Measurements from ENCODE around the gene UBFD1.
A peak's percentile ranks its signal among the peaks of the same experiment; 100 is the strongest.
"Not testable (repeated sequence)": the region's sequence is repeated elsewhere in the genome, so short reads cannot be mapped to it uniquely, and the experiment has no call there.

Gene UBFD1

DNA sequence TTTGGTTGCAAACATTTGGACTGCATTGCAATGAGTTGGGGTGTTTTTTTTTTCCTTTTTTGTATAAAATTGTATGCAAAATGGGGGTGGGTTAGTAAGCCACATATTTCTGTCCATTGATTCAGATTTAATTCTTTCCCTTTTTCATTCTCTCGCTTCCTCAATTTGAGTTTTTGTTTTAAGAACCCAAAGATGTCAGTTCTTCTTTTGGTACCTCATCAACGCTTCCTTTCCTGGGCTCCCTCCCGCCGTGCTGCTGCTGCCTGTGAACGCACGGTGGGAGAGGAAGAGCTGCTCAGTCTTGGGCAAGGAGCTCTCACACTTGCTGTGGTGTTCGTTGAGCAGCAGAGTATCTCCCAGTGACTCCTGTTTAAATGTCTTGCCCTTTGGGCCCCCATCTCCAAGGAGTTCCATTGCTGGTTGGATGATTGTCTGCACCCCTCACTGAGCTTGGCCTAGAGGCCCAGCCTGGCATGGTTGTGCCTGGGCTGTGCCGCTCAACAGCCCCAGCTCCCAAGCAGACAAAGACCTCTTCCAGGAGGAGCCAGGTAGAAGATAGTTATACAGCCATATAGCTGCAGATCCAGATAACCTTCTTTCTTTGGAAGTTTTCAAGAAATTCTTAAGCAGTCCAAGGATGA is 13.6 kb downstream of the UBFD1 start:
- no peak for DNase-seq

- no peak for DNase-seq
Observed at GRCh38 chr16:23571895-23572294, 14.4 kb downstream of the UBFD1 start.

DNA sequence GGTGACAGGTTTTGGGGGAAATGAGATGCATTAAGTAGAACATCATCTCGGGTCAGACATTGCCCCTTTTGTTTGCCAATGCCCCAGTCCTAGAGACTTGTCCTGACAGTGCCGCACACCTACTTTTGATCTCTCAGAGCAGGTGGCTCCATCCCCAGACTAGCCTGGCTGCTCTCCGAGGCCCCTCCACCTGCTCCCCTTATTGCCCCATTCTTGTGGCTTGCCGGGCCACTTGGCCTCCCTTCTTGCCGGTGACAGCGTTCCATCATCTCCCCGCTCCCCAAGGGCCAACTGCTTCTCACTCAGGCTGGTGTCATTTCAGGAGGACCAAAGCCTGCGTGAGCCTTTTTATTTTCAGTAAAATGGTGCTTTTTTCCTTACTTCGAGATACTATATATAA is 14.9 kb downstream of the UBFD1 start:
- DNase-seq = no peak

DNA sequence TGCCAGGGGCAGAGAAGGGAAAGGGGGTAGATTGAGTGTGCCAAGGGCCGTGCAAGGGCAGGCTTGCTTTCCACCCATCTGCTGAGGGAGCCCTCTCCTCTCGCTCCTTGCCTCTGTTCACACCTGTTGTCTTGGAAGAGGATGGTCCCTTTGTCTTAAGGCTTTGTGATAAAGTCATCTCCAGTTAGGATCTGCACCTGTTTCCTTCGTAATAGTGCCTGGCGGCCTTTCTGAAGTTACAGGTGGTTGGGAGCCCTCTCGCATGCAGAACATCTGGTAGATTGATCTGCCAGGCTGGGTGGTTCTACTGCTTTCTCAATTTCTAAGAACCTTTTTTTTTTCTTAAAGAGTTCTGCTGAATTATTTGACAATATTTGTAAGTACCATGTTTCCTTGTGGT is 16.3 kb downstream of the UBFD1 start:
- no peak for DNase-seq

DNA sequence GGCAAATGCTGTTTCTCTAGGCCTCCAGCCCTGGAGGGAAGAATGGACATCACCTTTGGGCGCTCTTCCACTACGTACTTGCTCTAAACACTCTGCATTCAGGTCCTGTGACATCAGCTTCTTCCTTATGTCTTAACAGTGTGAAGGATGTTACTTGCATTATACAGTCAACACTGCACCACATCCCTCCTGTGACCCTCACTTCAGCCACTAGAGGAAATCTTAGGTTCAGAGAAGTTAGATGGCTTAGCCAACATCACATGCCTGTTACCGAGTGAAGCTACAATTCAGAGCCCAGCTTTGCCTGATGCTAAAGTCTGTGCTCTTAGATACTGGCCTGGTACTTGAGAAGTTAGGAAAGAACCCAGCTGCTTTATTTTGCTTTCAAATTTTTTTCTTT is 18.3 kb downstream of the UBFD1 start:
- DNase-seq = no peak

DNA sequence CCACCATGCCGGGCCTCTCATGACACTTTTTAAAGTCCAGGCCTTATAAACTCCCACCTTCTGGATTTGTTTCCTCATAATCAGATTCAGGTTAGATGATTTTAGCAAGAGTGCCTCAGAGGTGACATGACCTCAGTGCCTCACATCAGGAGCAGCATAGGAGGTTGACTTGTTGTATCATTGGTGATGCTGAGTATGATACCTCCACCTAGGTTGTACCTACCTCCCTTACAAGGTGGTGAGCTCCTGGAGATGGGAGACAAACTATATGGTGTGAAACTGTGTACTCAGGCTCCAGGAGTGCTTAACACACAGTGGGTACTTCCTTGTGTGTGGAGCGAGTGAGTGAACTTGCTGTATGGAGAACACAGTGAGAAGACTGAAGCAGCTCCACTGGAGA is 20.0 kb downstream of the UBFD1 start:
- DNase-seq = no peak

DNA sequence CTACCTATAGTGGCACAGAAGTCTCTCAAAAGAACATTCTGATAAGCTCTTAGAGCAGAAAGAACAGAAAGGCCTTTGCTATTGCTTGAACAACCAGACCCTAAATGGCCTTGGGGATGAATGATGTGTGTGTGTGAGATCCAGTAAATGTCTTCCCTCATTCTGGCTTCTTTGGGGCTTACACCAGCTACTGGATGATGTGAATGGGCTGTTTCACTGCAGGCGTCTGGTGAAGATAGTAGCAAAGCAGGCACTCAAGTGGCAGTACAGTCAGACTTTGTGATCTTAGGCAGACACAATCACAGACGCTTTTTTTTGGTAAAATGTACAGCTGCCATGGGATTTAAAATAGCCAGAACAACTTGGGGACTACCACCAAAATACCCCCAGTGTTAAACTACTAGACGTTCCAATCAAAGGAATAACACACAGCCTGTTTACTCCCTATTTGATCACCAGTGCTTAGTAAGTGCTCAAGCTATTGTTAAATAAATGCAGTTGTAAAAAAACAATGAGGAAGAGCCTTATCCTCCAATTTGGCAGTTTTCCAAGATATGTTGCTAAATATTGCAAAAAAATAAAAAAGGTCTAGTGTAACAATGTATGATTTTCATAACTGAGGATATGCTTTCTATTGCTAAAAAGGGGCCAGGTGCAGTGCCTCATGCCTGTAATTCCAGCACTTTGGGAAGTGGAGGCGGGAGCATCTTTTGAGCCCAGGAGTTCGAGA is 20.7 kb downstream of the UBFD1 start:
- no peak for DNase-seq

DNA sequence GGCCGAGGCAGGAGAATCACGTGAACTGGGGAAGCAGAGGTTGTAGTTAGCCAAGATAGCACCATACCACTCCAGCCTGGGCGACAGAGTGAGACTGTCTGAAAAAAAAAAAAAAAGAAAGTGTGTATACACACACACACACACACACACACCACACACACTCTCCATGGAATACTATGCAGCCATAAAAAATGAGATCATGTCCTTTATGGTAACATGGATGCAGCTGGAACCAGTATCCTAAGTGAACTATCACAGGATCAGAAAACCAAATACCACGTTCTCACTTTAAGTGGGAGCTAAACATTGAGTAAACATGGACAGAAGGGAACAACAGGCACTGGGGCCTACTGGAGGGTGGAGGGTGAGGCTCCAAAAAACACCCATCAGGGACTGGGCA is 21.8 kb downstream of the UBFD1 start:
- DNase-seq = no peak

DNA sequence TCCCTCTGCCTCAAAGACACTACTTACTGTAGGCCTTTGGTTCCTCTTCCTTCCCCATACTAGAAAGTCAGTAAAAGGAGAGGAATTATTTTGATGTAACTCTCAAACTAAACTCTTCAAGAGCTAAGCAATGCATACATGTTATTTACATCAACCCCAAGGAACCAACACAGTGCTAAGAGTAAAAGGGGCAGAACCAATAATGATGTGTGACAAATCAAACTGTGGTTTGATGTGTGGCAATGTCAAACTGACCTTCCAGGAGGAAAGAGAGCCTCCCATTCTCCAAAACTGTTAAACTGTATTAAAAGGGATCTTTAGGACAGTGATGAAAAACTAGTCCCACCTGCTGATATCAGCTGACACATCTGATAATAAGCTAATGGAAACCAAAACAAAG is 22.9 kb downstream of the UBFD1 start:
- no peak for DNase-seq

DNA sequence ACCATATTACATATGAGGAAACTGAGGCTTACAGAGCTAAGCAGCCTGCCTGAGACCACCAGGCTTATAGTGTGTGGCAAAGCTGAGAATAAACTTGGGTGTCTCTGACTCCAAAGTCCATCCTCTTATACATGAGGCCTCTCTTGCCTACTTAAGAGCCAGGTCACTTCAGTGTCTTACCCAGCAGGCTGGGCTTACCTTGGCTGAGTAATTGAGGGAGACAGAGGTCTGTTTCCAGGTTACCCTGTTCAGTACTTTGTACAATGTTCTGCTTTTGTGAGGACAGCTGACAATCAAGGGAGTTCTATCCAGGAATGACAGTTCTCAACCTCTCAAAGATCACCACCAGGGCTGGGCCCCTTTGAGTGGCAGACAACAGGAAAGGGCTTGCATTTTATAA is 24.2 kb downstream of the UBFD1 start:
- DNase-seq = no peak

DNA sequence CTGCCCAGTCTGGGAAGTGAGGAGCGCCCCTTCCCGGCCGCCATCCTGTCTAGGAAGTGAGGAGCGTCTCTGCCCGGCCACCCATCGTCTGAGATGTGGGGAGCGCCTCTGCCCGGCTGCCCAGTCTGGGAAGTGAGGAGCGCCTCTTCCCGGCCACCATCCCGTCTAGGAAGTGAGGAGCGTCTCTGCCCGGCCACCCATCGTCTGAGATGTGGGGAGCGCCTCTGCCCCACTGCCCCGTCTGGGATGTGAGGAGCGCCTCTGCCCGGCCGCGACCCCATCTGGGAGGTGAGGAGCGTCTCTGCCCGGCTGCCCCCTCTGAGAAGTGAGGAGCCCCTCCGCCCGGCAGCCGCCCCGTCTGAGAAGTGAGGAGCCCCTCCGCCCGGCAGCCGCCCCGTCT is 25.7 kb downstream of the UBFD1 start:
- not testable (repeated sequence) for DNase-seq

DNA sequence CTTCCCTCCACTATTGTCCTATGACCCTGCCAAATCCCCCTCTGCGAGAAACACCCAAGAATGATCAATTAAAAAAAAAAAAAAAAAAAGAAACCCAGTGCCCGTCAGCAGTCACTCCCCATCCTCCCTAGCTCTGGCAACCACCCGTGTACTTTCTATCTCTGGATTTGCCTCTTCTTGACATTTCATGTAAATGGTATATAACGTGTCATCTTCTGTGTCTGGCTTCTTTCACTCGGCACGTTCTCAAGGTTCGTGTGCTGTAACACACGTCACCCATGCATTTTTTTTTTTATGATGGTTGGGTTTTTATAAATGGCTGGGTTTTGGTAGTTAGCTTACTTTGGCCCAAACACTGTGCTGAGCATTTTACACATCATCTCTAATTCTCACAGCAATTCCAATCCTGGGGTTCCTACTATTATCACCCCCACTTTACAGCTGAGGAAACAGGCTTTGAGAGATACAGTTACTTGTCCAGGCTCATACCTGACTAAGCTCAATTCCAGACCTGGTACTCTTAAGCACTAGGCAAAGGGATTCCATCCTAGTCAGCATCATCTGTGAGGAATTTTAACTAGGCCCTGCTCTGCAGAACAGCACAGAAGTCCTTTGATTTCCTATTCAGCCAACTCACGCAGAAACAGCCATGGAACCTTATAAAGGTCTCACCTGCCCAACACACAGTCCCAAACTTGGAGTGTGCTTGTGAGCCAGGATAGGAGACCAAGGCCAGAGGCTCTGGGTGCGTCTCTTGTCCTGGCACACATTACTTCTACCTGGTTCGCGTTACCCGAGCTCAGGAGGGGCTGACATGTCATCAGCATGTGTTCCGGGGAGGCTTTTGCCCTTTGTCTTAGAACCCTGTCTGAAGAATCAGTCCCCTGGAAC is 26.9 kb downstream of the UBFD1 start:
- DNase-seq = no peak

GRCh38 chr16:23587726-23588125 is 30.2 kb downstream of the UBFD1 start:
- no peak for DNase-seq

DNA sequence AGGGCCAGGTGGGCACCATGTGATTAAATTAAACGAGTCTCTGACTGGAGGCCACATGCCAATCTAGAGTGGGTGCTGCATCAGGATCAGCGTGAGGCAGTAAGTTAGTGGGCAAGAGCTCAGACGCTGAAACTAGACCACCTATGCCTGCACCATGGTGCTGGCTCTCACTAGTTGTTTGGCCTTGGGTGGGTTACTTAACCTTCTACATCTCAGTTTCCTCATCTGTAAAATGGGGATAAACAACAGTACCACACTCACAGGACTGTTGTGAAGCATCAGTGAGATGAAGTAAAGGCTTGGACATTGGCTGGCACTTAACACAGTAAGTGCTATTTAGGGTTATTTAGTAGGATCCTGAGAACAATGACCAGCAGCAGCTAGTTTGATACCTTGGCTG is 32.7 kb downstream of the UBFD1 start:
- DNase-seq = no peak

DNA sequence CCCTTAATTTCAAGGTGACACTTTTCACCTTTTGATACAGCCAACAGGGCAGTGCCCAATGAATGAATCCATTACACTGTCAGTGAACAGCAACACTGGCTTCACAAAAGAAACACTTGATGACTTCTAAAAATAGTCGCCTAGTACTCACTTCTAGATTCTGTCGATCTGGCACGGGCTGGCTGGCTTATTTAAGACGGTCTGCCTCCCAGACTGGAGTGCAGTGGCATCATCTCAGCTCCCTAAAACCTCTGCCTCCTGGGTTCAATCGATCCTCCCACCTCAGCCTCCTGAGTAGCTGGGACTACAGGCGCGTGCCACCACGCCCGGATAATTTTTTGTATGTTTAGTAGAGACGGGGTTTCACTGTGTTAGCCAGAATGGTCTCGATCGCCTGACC is 36.7 kb downstream of the UBFD1 start:
- no peak for DNase-seq

- no peak for DNase-seq
Observed at GRCh38 chr16:23595246-23595950, 37.9 kb downstream of the UBFD1 start.

DNA sequence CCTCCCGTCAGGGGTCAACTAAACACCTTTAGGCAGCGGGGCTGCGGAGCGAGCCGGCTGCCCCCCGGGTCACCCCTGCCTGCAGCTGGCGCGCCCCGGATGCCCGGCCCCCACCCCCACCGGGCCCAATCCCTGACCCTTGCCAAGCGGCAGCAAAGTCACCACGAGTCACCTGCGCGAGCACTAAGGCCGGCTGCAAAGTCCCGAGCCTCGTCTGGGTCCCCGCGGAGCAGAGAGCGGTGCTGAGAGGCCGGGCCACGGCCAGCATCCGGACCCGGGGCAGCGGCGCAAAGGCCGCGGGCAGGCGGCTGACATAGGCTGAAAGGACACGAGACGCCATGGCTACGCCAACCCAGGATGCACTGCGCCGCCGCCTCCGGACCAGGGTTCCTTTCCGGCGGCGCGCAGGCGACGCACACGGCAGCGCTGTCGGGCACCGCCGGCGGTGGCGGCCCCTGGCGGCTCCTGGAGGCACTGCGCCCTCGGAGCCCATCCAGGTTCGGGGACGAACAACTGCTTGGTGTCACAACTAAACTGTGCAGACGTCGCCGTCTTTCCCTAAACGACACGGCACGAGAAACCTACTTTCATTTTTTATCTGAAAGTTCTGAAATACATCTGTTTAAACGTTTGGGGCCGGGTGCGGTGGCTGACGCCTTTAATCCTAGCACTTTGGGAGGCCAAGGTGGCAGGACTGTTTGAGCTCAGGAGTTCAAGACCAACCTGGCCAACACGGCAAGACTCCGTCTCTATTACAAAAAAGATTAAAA is 38.6 kb downstream of the UBFD1 start, which contains the start of gene NDUFAB1:
Gene NDUFAB1, minus strand, starts transcription at position 366 of the 770 bp plus-strand sequence. Its CDS starts 26 bp downstream, at position 340.
- DNase-seq = peak; percentile 42

DNA sequence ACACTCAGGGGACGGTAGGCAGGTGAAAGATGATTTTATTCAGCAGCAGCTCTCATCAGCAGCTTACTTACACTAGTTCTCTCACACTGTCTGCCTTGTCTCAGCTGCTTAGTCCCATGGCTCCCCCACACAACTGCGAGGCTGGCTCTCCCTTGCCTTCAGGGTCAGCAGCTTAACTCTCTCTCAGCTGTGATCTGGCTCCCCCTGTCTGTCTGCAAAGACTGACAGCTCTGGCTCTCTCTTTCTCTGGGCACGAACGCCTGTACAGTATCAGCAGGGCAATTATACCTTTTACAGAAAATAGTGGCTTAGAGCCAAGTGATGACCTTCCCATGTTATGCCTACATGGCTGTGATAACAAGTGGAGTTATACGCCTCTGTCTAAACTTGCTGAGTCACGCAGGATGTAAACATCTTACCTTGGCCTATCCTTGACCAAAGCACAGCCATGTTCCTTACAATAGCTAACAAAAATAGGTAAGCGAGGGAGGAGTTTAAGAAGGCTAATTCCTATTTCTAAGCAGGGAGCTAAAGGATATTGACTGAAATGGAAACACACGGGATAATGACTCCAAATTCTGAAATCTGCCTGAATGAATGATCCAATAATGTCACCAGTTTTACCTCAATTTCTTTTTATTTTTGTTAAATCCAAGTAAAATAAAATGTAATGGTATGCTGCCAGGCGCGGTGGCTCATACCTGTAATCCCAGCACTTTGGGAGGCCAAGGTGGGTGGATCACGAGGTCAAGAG is 39.7 kb downstream of the UBFD1 start:
- DNase-seq = peak; percentile 8

- no peak for DNase-seq
Observed at GRCh38 chr16:23607726-23608125, 50.2 kb downstream of the UBFD1 start.

DNA sequence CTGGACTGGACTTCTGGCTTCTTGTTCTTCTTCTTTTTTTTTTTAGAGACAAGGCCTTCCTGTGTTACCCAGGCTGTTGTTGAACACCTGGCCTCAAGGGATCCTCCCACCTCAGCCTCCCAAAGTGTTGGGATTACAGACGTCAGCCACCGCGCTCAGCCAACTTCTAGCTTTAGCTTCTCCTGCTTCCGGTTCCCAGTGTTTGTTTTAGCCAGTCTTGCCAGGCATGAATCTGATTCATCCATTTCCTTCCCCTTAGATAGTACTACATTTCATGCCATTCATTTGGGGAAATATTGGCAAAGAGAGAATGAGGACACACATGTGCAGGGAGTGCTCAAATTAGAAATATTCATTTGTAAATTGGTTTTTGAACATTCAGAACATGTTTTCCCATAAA is 50.7 kb downstream of the UBFD1 start:
- DNase-seq = no peak

DNA sequence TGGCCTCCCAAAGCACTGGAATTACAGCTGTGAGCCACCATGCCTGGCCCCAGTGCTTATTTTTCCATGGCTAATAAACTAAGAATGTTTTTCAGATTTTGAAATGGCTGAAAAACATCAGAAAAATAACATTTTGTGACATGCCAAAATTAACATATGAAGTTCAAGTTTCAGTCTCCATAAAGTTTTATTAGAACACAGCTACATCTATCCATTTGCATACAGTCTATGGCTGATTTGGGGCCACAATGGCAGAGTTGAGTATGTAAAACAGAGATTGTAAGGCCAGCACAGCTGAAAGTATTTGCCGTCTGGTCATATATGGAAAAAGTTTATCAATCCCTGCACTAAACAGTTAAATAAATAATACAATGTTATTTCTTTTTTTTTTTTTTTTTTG is 52.4 kb downstream of the UBFD1 start:
- DNase-seq = no peak

DNA sequence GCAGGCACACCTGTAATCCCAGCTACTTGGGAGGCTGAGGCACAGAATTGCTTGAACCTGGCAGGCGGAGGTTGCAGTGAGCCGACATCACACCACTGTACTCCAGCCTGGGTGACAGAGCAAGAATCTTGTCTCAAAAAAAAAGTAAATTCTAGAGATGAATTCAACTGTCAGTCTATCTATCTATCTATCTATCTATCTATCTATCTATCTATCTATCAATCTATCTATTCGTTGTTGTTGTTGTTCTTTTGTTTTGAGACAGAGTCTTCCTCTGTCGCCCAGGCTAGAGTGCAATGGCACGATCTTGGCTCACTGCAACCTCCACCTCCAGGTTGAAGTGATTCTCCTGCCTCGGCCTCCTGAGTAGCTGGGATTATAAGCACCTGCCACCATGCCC is 53.4 kb downstream of the UBFD1 start:
- DNase-seq = not testable (repeated sequence)
